GM23338 (cell line): Measurements from ENCODE around the gene C22orf23. TPM values are rescaled to one million over a fixed set of nuclear protein-coding genes. Genes with fewer than 3 reads are reported as not detected.

ENCODE experiments used
- ATAC-seq: fragments of 200-7000 bp; cut with Tn5 transposase; 3 replicates; pipeline ENCODE4 v1.9.1; 2020
- DNase-seq: peaks from one replicate; pipeline ENCODE4 v3.0.0-alpha.2; 2015; ENCODE audit warnings: low spot score
- H2AFZ ChIP-seq: fragments of 200-600 bp; sonication (generic); 2 replicates; pipeline ENCODE4 v1.8.0; 2016; ENCODE audit warnings: antibody characterized with exemption, mild to moderate bottlenecking, moderate library complexity
- H3F3A ChIP-seq: fragments of 200-600 bp; sonication (generic); replicated peaks from 2 replicates; pipeline ENCODE4 v1.8.0; 2017; ENCODE audit warnings: antibody characterized with exemption, mixed run types, low read depth
- H3K27ac ChIP-seq: fragments of 200-600 bp; sonication (generic); 2 replicates; pipeline ENCODE4 v1.6.1; 2016; ENCODE audit warnings: low read depth
- H3K27me3 ChIP-seq: fragments of 200-600 bp; sonication (generic); 2 replicates; pipeline ENCODE4 v1.8.0; 2016; ENCODE audit warnings: mild to moderate bottlenecking, mixed run types, moderate library complexity; ENCODE audit not compliant: insufficient read depth
- H3K36me3 ChIP-seq: fragments of 200-600 bp; sonication (generic); 2 replicates; pipeline ENCODE4 v1.8.0; 2016; ENCODE audit warnings: mild to moderate bottlenecking; ENCODE audit not compliant: insufficient read depth
- H3K4me1 ChIP-seq: fragments of 200-600 bp; sonication (generic); 2 replicates; pipeline ENCODE4 v1.8.0; 2016; ENCODE audit warnings: mild to moderate bottlenecking, moderate library complexity; ENCODE audit not compliant: insufficient read depth
- H3K4me2 ChIP-seq: fragments of 200-600 bp; sonication (generic); 2 replicates; pipeline ENCODE4 v1.7.1; 2017; ENCODE audit warnings: mixed run types
- H3K4me3 ChIP-seq: fragments of 200-600 bp; sonication (generic); 2 replicates; pipeline ENCODE4 v1.6.1; 2016; ENCODE audit warnings: mixed run types
- H3K79me2 ChIP-seq: fragments of 200-600 bp; sonication (generic); replicated peaks from 2 replicates; pipeline ENCODE4 v1.8.0; 2017; ENCODE audit warnings: mild to moderate bottlenecking; ENCODE audit not compliant: insufficient read depth
- H3K9me2 ChIP-seq: fragments of 200-600 bp; sonication (generic); 2 replicates; pipeline ENCODE4 v1.8.0; 2017; ENCODE audit not compliant: insufficient read depth
- H4K20me1 ChIP-seq: fragments of 200-600 bp; sonication (generic); replicated peaks from 2 replicates; pipeline ENCODE4 v1.8.0; 2017; ENCODE audit warnings: mild to moderate bottlenecking; ENCODE audit not compliant: insufficient read depth
- H3K27ac Mint-ChIP-seq: 2 replicates; pipeline ENCODE4 v1.8.0; 2020; ENCODE audit warnings: inconsistent platforms, mild to moderate bottlenecking, moderate library complexity, mixed read lengths
- H3K27me3 Mint-ChIP-seq: 3 replicates; pipeline ENCODE4 v1.8.0; 2022; ENCODE audit warnings: low read depth, mild to moderate bottlenecking, moderate library complexity, mixed read lengths, inconsistent platforms; ENCODE audit not compliant: insufficient read depth, poor library complexity
- H3K36me3 Mint-ChIP-seq: 3 replicates; pipeline ENCODE4 v1.8.0; 2021; ENCODE audit warnings: low read depth, mild to moderate bottlenecking, inconsistent platforms, moderate library complexity, mixed read lengths
- H3K4me1 Mint-ChIP-seq: 3 replicates; pipeline ENCODE4 v1.8.0; 2020; ENCODE audit warnings: mild to moderate bottlenecking, inconsistent platforms, mixed read lengths
- H3K4me3 Mint-ChIP-seq: 3 replicates; pipeline ENCODE4 v1.8.0; 2021; ENCODE audit warnings: moderate library complexity, mild to moderate bottlenecking, inconsistent platforms, mixed read lengths
- H3K9me3 Mint-ChIP-seq: 3 replicates; pipeline ENCODE4 v1.8.0; 2020; ENCODE audit warnings: moderate library complexity, mild to moderate bottlenecking, inconsistent platforms, mixed read lengths
- CREB1 ChIP-seq: fragments of 250-450 bp; sonication (Bioruptor Pico); IDR thresholded peaks from 2 replicates; pipeline ENCODE4 v1.5.0; 2020; ENCODE audit warnings: low read depth, mild to moderate bottlenecking, moderate library complexity
- CTCF ChIP-seq, 2 experiments: fragments of 200-600 bp in 1 of 2; sonication (generic) in 1 of 2; conservative IDR thresholded peaks; 2 replicates each; pipeline versions ENCODE4 v1.5.1 to v1.6.1; 2016 to 2017; ENCODE audit warnings: antibody characterized with exemption in 2 of 2, low read depth in 2 of 2, mild to moderate bottlenecking in 2 of 2, moderate library complexity in 1 of 2
- EZH2 ChIP-seq: fragments of 200-600 bp; sonication (generic); IDR thresholded peaks from one replicate; pipeline ENCODE4 v1.8.0; 2017; ENCODE audit warnings: antibody characterized with exemption, mild to moderate bottlenecking, low read depth; ENCODE audit not compliant: unreplicated experiment
- EZH2phosphoT487 ChIP-seq: fragments of 200-600 bp; sonication (generic); IDR thresholded peaks from one replicate; pipeline ENCODE4 v1.8.1; 2018; ENCODE audit warnings: antibody characterized with exemption; ENCODE audit not compliant: unreplicated experiment
- JUNB ChIP-seq: IDR thresholded peaks from one replicate; pipeline ENCODE4 v1.6.1; 2016; ENCODE audit warnings: antibody characterized with exemption; ENCODE audit not compliant: unreplicated experiment
- NANOG ChIP-seq: IDR thresholded peaks from 2 replicates; pipeline ENCODE4 v1.6.1; 2016; ENCODE audit warnings: antibody characterized with exemption, borderline replicate concordance
- POLR2AphosphoS5 ChIP-seq: IDR thresholded peaks from 2 replicates; pipeline ENCODE4 v1.6.1; 2016; ENCODE audit warnings: antibody characterized with exemption, low read depth
- REST ChIP-seq: IDR thresholded peaks from one replicate; pipeline ENCODE4 v1.6.1; 2018; ENCODE audit warnings: antibody characterized with exemption; ENCODE audit not compliant: unreplicated experiment
- STAT1 ChIP-seq: IDR thresholded peaks from one replicate; pipeline ENCODE4 v1.6.1; 2016; ENCODE audit warnings: antibody characterized with exemption; ENCODE audit not compliant: unreplicated experiment
- ZNF114 ChIP-seq: fragments of 250-450 bp; sonication (Bioruptor Pico); IDR thresholded peaks from 2 replicates; pipeline ENCODE4 v1.5.0; 2020; ENCODE audit warnings: mild to moderate bottlenecking, moderate library complexity
- ZNF331 ChIP-seq: fragments of 250-450 bp; sonication (Bioruptor Pico); IDR thresholded peaks from 2 replicates; pipeline ENCODE4 v1.5.0; 2020; ENCODE audit warnings: low read depth, mild to moderate bottlenecking, moderate library complexity
- polyA plus RNA-seq: library from polyadenylated mRNA; unstranded; fragments of >200 nt; fragmentation: Nextera tagmentation; extraction: Ambion mirVana; gene quantifications from 2 replicates; pipeline ENCODE4 v1.2.1, GENCODE V29; 2016
- total RNA-seq: library from RNA; depleted of rRNA; stranded (reverse); fragments of >200 nt; shearing (Covaris generic); gene quantifications from 2 replicates; pipeline ENCODE4 v1.2.3, GENCODE V29; 2014
- TF ChIP-seq, protein P1 (sequence below): IDR thresholded peaks from 2 replicates; pipeline ENCODE4 v1.6.1; 2016; ENCODE audit warnings: antibody characterized with exemption
- TF ChIP-seq, protein P2 (sequence below): fragments of 250-450 bp; sonication (Bioruptor Pico); IDR thresholded peaks from 2 replicates; pipeline ENCODE4 v1.5.0; 2020; ENCODE audit warnings: mild to moderate bottlenecking, moderate library complexity

C22orf23 gene
- total and polyA plus RNA-seq, 2 experiments from 2014 or later: 0.38 TPM; not detected in 1

DNA sequence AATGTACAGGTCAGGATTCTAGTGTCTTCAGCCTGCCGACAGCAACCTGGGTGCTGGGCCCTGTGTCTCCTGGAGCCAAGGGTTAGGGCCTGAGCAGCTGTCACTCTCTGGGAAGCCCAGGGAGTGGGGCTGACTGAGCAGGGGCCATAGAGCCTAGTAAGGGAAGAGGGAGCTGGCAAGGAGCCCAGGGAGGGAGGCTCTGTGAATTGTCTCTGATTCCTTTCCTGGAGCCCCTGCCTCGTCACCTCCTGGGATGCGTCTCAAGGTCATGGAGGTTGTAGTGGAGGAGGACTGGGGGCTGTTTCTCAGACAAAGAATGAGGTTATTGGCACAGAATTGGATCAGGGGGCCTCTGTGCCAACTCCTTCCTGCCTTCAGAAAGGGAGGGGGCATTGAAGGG is 19.1 kb upstream of the C22orf23 start:
- Mint-ChIP-seq H3K27ac (peak overlapping the region; percentile 54), H3K9me3 (no peaks in the 10 kb centered on the region; the same call in 2 of the 3 replicates), H3K4me3 (no peak overlapping the region; the same call in 2 of the 3 replicates), H3K27me3 (peaks cover 20% of the 10 kb centered on the region), H3K4me1 (peaks cover 28% of the 10 kb centered on the region), H3K36me3 (peaks cover 18% of the 10 kb centered on the region)
- TF ChIP-seq EZH2 (no peak), CTCF (conservative IDR thresholded peaks at IDR 0.05; ENCODE audit: low read depth in 2 of 2) (no peak), CREB1 (no peak), JUNB (no peak), STAT1 (no peak), EZH2phosphoT487 (no peak), NANOG (no peak), REST (no peak), ZNF114 (CRISPR knock-in tag) (no peak), POLR2AphosphoS5 (no peak), ZNF331 (no peak)
- TF ChIP-seq, protein P1, sequence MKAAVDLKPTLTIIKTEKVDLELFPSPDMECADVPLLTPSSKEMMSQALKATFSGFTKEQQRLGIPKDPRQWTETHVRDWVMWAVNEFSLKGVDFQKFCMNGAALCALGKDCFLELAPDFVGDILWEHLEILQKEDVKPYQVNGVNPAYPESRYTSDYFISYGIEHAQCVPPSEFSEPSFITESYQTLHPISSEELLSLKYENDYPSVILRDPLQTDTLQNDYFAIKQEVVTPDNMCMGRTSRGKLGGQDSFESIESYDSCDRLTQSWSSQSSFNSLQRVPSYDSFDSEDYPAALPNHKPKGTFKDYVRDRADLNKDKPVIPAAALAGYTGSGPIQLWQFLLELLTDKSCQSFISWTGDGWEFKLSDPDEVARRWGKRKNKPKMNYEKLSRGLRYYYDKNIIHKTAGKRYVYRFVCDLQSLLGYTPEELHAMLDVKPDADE: no peak
- TF ChIP-seq, protein P2, sequence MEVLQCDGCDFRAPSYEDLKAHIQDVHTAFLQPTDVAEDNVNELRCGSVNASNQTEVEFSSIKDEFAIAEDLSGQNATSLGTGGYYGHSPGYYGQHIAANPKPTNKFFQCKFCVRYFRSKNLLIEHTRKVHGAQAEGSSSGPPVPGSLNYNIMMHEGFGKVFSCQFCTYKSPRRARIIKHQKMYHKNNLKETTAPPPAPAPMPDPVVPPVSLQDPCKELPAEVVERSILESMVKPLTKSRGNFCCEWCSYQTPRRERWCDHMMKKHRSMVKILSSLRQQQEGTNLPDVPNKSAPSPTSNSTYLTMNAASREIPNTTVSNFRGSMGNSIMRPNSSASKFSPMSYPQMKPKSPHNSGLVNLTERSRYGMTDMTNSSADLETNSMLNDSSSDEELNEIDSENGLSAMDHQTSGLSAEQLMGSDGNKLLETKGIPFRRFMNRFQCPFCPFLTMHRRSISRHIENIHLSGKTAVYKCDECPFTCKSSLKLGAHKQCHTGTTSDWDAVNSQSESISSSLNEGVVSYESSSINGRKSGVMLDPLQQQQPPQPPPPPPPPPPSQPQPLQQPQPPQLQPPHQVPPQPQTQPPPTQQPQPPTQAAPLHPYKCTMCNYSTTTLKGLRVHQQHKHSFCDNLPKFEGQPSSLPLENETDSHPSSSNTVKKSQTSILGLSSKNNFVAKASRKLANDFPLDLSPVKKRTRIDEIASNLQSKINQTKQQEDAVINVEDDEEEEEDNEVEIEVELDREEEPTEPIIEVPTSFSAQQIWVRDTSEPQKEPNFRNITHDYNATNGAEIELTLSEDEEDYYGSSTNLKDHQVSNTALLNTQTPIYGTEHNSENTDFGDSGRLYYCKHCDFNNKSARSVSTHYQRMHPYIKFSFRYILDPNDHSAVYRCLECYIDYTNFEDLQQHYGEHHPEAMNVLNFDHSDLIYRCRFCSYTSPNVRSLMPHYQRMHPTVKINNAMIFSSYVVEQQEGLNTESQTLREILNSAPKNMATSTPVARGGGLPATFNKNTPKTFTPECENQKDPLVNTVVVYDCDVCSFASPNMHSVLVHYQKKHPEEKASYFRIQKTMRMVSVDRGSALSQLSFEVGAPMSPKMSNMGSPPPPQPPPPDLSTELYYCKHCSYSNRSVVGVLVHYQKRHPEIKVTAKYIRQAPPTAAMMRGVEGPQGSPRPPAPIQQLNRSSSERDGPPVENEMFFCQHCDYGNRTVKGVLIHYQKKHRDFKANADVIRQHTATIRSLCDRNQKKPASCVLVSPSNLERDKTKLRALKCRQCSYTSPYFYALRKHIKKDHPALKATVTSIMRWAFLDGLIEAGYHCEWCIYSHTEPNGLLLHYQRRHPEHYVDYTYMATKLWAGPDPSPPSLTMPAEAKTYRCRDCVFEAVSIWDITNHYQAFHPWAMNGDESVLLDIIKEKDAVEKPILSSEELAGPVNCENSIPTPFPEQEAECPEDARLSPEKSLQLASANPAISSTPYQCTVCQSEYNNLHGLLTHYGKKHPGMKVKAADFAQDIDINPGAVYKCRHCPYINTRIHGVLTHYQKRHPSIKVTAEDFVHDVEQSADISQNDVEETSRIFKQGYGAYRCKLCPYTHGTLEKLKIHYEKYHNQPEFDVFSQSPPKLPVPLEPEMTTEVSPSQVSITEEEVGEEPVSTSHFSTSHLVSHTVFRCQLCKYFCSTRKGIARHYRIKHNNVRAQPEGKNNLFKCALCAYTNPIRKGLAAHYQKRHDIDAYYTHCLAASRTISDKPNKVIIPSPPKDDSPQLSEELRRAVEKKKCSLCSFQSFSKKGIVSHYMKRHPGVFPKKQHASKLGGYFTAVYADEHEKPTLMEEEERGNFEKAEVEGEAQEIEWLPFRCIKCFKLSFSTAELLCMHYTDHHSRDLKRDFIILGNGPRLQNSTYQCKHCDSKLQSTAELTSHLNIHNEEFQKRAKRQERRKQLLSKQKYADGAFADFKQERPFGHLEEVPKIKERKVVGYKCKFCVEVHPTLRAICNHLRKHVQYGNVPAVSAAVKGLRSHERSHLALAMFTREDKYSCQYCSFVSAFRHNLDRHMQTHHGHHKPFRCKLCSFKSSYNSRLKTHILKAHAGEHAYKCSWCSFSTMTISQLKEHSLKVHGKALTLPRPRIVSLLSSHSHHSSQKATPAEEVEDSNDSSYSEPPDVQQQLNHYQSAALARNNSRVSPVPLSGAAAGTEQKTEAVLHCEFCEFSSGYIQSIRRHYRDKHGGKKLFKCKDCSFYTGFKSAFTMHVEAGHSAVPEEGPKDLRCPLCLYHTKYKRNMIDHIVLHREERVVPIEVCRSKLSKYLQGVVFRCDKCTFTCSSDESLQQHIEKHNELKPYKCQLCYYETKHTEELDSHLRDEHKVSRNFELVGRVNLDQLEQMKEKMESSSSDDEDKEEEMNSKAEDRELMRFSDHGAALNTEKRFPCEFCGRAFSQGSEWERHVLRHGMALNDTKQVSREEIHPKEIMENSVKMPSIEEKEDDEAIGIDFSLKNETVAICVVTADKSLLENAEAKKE (CRISPR knock-in tag): no peak
- Histone ChIP-seq H3K9me2 (no peaks in the 10 kb centered on the region), H3K4me3 (no peak overlapping the region), H3K4me2 (0 out of 2 replicates have a peak overlapping the region, but pooled peaks have one; percentile 62), H3F3A (peaks cover 4% of the 10 kb centered on the region; the same call in 1 of the 2 replicates), H3K27ac (no peak overlapping the region), H3K36me3 (0 out of 2 replicates have a peak, but pooled peaks cover 3% of the 10 kb centered on the region), H2AFZ (no peak overlapping the region), H3K27me3 (no peaks in the 10 kb centered on the region), H4K20me1 (peaks cover 8% of the 10 kb centered on the region; the same call in 1 of the 2 replicates), H3K4me1 (peaks cover 17% of the 10 kb centered on the region), H3K79me2 (no peaks in the 10 kb centered on the region)
- DNase-seq (no peak), ATAC-seq (peak; percentile 7; the same call in 1 of the 3 replicates)
